GM19452 (cell line): ENCODE results near the gene ADAMTS6.

Experiments used
- ATAC-seq: cut with Tn5 transposase; IDR thresholded peaks from one replicate; pipeline ENCODE4 v1.9.1; 2021; ENCODE audit not compliant: unreplicated experiment

The ADAMTS6 gene

GRCh38 chr5:65108786-65109743 lies 372.7 kb downstream of the ADAMTS6 start:
- ATAC-seq, result no peak

- ATAC-seq, result no peak
Observed at GRCh38 chr5:65105301-65105700, 376.4 kb downstream of the ADAMTS6 start.

GRCh38 chr5:65104831-65105230 lies 376.9 kb downstream of the ADAMTS6 start:
- ATAC-seq, result no peak

- ATAC-seq, result no peak
Observed at GRCh38 chr5:65103756-65104440, 377.8 kb downstream of the ADAMTS6 start.

GRCh38 chr5:65102976-65103711 lies 378.6 kb downstream of the ADAMTS6 start:
- peak; percentile 69 for ATAC-seq

- peak; percentile 7 for ATAC-seq
Observed at GRCh38 chr5:65102371-65102975, 379.2 kb downstream of the ADAMTS6 start.

GRCh38 chr5:65101632-65102100 lies 380.1 kb downstream of the ADAMTS6 start:
- no peak for ATAC-seq

- no peak for ATAC-seq
Observed at GRCh38 chr5:65100911-65101631, 380.6 kb downstream of the ADAMTS6 start.
